HG03442 (cell line): ENCODE measurements around the gene SLC17A9.
A peak's percentile ranks its signal among the peaks of the same experiment; 100 is the strongest.

ENCODE experiments used
- ATAC-seq: cut with Tn5 transposase; IDR thresholded peaks from one replicate; pipeline ENCODE4 v1.9.1; 2021; ENCODE audit warnings: mild to moderate bottlenecking, moderate library complexity; ENCODE audit not compliant: unreplicated experiment

SLC17A9 gene

GRCh38 chr20:62999580-62999979 is 47.1 kb downstream of the SLC17A9 start:
- ATAC-seq, result no peak

GRCh38 chr20:63000036-63000435 is 47.5 kb downstream of the SLC17A9 start:
- ATAC-seq, result no peak

DNA sequence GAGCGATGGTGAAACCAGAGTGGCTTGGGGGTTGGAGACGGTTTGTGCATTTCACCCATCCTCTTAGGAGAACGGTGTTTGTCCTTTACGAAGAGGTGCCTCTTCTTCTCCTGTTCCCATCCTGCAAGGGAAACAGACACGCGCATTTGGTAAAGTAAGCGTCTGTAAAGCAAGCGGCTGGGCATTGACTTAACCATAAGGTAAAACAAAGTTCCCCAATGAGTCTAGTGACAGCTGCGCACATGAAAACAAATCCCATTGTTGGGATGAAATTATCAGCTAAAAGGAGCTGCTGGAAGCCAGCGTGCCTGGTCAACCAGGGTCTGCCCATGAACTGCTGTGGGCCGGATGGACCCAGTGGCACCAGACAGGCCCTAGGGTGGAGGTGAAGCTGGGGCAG is 48.4 kb downstream of the SLC17A9 start:
- no peak for ATAC-seq

DNA sequence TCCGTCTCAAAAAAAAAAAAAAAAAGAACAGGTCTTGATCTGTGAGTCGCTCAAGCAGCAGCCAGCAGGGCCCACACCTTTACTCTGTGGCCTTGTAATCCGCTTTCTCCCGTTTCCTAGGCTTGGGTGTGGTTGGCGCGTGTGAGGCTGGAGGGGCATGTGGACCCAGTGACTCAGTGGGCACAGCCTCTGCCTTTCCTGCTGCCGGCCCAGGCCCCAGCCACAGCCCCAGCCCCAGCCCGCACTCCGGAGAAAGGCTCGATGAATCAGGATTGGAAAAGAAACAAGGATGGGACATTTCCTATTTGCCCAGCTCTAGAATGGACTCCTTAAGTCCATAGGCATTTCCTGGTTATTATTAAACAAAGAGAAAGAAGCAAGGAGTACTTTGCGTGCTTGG is 50.0 kb downstream of the SLC17A9 start:
- no peak for ATAC-seq

- no peak for ATAC-seq
Observed at GRCh38 chr20:63003546-63003945, 51.0 kb downstream of the SLC17A9 start.

GRCh38 chr20:63004607-63005364 is 52.3 kb downstream of the SLC17A9 start:
- ATAC-seq, result no peak

- no peak for ATAC-seq
Observed at GRCh38 chr20:63005365-63005861, 52.9 kb downstream of the SLC17A9 start.

- no peak for ATAC-seq
Observed at GRCh38 chr20:63005862-63006539, 53.5 kb downstream of the SLC17A9 start.

DNA sequence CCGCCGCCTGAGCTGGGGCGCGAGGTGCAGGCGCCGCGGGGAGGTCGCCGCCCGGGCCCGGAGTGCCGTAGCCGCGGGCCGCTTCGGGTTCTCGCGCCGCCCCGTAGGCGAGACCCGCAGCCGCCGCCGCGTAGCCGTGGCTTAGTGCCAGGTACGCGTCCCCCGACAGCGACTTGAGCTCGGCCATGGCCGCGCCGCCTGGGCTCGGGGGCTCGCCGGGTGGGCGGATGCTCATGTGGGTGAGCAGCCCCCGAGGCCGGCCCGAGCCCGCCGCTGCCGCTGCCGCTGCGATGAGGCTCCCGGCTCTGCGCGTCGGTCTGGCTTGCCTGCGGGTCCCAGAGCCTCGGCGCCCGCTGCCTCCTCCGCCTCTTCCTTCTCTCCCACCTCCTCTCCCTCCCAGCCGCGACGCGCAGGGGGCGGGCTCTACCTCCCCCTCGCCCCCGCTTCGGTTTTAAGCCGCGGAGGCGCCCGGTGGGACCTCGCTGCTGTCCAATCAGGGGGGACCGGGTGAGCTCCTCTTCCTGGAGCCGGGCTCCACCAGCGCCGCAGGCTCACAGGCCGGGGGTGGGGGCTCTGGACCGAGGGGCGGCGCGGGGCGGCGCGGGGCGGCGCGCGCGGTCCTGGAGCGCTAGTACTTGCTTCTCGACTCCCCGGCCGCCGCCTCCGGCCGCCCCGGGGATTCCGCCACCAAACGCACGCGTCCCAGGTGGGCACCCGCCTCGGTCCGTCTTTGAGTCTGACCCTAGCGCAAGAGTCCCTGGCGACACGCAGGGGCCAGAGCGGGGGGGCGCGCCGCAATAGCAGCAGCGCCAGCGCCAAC is 54.2 kb downstream of the SLC17A9 start, which contains the start of gene BHLHE23:
Gene BHLHE23 (minus strand): TSS at position 425 of the 820 bp plus-strand sequence. CDS start 190 bp downstream, at position 235.
- no peak for ATAC-seq

DNA sequence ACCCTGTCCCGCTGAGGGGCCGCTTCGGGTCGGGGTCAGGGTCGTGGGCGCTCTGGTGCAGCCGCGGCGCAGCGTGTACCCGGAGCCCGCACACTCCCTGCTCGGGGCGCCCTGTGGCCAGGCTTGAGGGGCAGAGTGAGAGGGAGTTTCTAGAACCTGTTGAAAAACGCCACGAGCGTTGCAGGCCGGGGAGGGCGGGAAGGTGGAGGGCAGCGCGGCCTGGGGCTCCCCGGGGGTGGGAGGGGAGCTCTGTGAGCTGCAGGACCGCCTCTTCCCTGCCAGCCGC is 54.8 kb downstream of the SLC17A9 start:
- ATAC-seq, result no peak

DNA sequence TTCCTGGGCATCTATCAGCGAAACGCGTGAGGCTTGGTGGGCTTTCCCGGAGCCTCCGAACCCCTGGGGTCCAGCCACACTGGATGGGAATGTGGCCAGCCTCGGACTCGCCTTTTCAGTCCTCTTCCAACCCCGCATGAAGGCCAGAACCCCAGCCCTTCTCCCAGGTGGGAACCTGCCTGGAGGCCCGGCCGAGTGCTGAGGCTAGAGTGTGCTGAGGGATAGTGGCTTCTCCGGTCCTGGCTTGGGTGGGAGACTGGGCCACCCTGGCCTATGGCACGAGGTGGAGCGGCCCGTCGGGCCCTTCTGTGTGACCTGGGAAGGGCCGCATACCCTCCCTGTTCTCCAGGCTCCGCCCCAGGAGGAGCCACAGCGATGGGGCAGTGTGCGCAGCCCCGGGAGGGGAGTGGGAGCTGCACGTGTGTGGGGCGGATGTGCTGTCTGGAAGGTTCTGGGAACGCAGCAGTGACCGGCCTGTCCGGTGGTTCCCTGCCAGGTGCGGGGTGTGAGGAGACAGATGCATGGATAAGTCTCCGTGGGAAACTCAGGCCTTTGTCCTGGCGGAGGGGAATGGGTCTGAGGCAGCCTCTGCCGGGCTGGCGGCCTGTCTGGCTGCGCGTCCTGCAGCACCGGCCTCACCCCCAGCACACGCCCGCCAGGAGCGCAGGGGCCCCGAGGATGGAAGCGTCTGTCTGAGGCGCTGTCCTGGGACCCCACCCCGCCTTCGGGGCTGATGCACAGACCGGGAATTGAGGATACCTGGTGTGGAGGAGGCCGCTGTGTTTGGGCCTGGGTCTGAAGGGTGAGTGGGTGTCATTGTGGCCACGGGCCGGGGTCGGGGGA is 55.4 kb downstream of the SLC17A9 start:
- ATAC-seq, result no peak

DNA sequence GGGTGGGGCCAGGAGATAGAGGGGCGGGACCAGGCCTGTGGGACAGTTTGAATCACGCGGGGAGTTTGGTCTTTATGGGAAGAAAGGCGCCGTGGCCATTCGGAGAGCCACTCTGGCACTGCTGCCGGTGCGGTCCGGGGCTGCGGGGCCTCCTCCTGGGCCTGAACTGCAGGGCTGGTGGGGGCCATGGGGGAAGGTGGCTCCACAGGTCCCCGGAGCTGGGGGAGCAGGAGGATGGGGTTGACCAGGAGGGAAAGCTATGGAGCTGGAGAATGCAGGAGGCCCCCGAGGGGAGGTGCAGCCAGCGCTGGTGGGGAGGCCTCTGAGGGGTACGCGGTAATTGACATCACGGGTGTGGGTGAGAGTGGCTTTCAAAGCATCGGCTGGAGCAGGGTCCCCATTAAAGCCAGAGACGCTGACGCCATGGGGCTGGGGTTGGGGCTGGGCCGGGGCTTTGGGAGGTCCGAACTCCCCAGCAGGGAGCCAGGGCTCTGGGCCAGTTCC is 56.1 kb downstream of the SLC17A9 start:
- no peak for ATAC-seq

- ATAC-seq, result peak; percentile 44
Observed at GRCh38 chr20:63009045-63009961, 56.8 kb downstream of the SLC17A9 start.

- peak; percentile 53 for ATAC-seq
Observed at GRCh38 chr20:63009988-63010769, 57.7 kb downstream of the SLC17A9 start.

DNA sequence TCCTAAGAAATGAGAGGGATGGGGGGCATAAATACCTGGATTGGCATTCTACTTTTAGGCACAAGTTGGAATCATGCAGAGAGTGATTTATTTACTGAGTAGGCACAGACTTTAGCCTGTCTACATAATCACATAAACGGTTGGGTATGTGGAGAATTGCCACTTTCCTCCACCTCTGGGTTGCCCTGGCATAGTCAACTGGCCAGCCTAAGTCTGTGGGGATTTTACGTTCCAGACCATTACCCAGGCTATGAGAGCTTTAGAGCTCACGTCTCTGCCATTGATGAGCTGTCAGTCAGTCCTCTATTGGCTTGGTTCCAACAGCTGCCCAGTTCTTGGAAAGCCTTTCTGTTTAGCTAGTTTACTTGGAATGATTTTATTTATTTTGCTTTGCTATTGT is 59.3 kb downstream of the SLC17A9 start:
- ATAC-seq, result no peak

DNA sequence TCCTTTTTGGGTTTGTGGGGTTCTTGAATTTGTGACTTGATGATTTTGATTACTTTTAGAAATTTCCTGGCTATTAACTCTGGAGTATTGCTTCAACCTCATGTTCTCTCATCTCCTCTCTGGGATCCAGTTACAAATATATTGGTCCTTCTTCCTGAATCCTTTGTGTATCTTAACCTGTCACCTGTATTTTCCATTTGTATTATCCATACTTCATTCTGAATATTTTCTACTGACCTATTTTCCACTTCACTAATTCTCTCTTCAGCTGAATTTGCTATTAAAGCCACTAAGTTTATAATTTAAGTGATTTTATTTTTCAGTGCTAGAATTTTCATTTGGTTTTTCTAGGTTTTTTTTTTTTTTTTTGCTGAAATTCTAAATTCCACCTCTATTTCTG is 60.7 kb downstream of the SLC17A9 start:
- ATAC-seq, result no peak

DNA sequence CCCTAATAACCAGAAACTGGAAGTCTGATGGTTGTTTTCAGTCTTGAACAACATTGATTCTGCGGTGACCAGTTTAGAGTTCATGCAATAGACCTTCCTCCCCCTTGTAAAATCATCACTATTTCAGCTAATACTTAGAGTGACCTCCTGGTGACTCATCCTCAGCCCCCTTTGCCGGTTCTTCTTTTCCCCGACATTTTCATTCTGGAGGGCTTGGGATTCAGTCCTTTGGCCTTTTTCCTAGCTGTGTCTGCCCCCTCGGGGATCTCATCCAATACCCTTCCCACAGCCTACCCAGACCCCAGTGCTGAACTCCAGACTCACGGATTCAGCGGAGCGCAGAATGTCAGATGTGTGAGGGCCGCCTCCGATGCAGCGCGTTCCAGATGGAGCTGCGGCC is 61.8 kb downstream of the SLC17A9 start:
- no peak for ATAC-seq

DNA sequence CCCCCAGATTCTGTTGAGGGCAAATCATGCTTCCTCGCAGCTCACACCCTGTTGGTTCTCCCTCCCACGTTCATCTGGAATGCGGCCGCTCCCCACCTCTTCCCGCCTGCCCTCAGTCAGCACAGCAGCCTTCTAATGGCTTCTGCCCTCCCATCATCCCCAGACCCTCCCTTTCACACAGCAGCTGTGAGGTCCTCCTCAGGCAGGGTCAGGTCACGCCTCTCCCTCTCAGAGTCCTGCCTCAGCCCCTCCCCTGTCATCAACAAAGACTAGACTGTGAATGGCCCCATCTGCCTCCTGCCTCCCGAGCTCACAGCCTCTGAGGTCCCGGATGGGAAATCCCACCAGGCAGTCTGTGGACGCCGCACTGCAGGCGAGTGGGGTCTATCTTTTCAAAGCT is 62.2 kb downstream of the SLC17A9 start:
- no peak for ATAC-seq
